HCT116 (cell line): ENCODE measurements around the gene F13A1. TPM values are rescaled to one million over a fixed set of nuclear protein-coding genes. Genes with fewer than 3 reads are reported as not detected.
"Not testable (repeated sequence)": the region's sequence is repeated elsewhere in the genome, so short reads cannot be mapped to it uniquely, and the experiment has no call there.

ENCODE experiments used
- ATAC-seq: fragments of 200-7000 bp; cut with Tn5 transposase; 2 replicates; pipeline ENCODE4 v1.9.1; 2020; ENCODE audit warnings: mild to moderate bottlenecking, moderate library complexity
- BruUV-seq: library from RNA; stranded (reverse); fragments of 400-500 nt; replicated peaks from 2 replicates; lab custom pipeline; 2021; lab: Mats Ljungman, UMichigan
- CTCF ChIA-PET: fragments of 300-600 bp; sonication (Branson Sonifier 250); formaldehyde crosslinking; loops from one replicate; lab custom pipeline; 2021; ENCODE audit warnings: antibody characterized with exemption; lab: Charles Lee
- POLR2A ChIA-PET: fragments of 300-600, 350-600 bp; sonication (Branson Sonifier 250); formaldehyde crosslinking; loops from one replicate; lab custom pipeline; 2021; ENCODE audit warnings: antibody characterized with exemption; lab: Charles Lee
- RAD21 ChIA-PET, 2 experiments: fragments of 300-600 bp; sonication (Branson Sonifier 250); formaldehyde crosslinking; loops; one replicate each; lab custom pipeline; 2023; ENCODE audit warnings: low total read pairs in 2 of 2; ENCODE audit not compliant: uncharacterized antibody in 2 of 2, unreplicated experiment in 2 of 2, low non-redundant PET in 1 of 2; lab: Charles Lee
- DNase-seq: peaks from one replicate; pipeline ENCODE4 v3.0.0-alpha.2; 2010; ENCODE audit warnings: low read depth, low spot score
- H2AFZ ChIP-seq: fragments of 200-600 bp; shearing (Covaris generic), sonication (generic); 2 replicates; pipeline ENCODE4 v1.6.1; 2017; ENCODE audit warnings: low read depth, mixed run types, mixed read lengths, antibody characterized with exemption, low read length; ENCODE audit not compliant: poor library complexity, severe bottlenecking
- H3K27ac ChIP-seq: 2 replicates; pipeline ENCODE4 v1.5.1; 2012; ENCODE audit warnings: low read depth, low read length
- H3K27me3 ChIP-seq: fragments of 200-600 bp; sonication (generic); 2 replicates; pipeline ENCODE4 v1.6.1; 2016; ENCODE audit warnings: mixed run types, low read length, mixed read lengths; ENCODE audit not compliant: insufficient read depth
- H3K36me3 ChIP-seq, 2 experiments: fragments of 200-500 bp in 1 of 2; fragments of 200-600 bp in 1 of 2; sonication (Bioruptor generic) in 1 of 2; sonication (generic) in 1 of 2; 2 replicates each; pipeline versions ENCODE4 v1.5.1 to v1.6.1; 2014 to 2016; ENCODE audit warnings: low read length in 2 of 2, inconsistent platforms in 1 of 2, mixed read lengths in 1 of 2, mixed run types in 1 of 2; ENCODE audit not compliant: insufficient read depth in 2 of 2, control insufficient read depth in 1 of 2
- H3K4me1 ChIP-seq, 2 experiments: fragments of 200-600 bp in 1 of 2; sonication (generic) in 1 of 2; 2 replicates each; pipeline versions ENCODE4 v1.5.1 to v1.6.1; 2012 to 2017; ENCODE audit warnings: low read length in 2 of 2, inconsistent platforms in 1 of 2, mild to moderate bottlenecking in 1 of 2, mixed read lengths in 1 of 2, mixed run types in 1 of 2, moderate library complexity in 1 of 2; ENCODE audit not compliant: insufficient read depth in 2 of 2, control insufficient read depth in 1 of 2
- H3K4me2 ChIP-seq: fragments of 200-600 bp; sonication (generic); 2 replicates; pipeline ENCODE4 v1.6.1; 2017; ENCODE audit warnings: mixed run types, low read length, mixed read lengths
- H3K4me3 ChIP-seq, 2 experiments: fragments of 200-600 bp in 1 of 2; sonication (generic) in 1 of 2; replicated peaks in 1 of 2; 2 replicates each; pipeline ENCODE4 v1.5.1; 2011 to 2016; ENCODE audit warnings: low read length in 2 of 2, control low read depth in 1 of 2, low read depth in 1 of 2, mild to moderate bottlenecking in 1 of 2, mixed read lengths in 1 of 2, mixed run types in 1 of 2
- H3K79me2 ChIP-seq: fragments of 200-600 bp; sonication (generic); 2 replicates; pipeline ENCODE4 v1.6.1; 2017; ENCODE audit warnings: mild to moderate bottlenecking, mixed run types, low read length, moderate library complexity, mixed read lengths; ENCODE audit not compliant: insufficient read depth
- H3K9ac ChIP-seq: fragments of 200-600 bp; sonication (generic); 2 replicates; pipeline ENCODE4 v1.6.1; 2016; ENCODE audit warnings: low read length, mixed read lengths
- H3K9me2 ChIP-seq: fragments of 200-600 bp; sonication (generic), shearing (Covaris generic); 2 replicates; pipeline ENCODE4 v1.6.1; 2017; ENCODE audit warnings: mixed run types, mild to moderate bottlenecking, moderate library complexity; ENCODE audit not compliant: insufficient read depth
- H3K9me3 ChIP-seq, 2 experiments: fragments of 200-500 bp in 1 of 2; fragments of 200-600 bp in 1 of 2; sonication (Bioruptor generic) in 1 of 2; sonication (generic) in 1 of 2; 2 replicates each; pipeline ENCODE4 v1.6.1; 2014 to 2017; ENCODE audit warnings: low read length in 2 of 2, mixed read lengths in 2 of 2, inconsistent platforms in 1 of 2, low read depth in 1 of 2, mild to moderate bottlenecking in 1 of 2, mixed run types in 1 of 2, moderate library complexity in 1 of 2; ENCODE audit not compliant: control insufficient read depth in 1 of 2, insufficient read depth in 1 of 2
- H4K20me1 ChIP-seq: fragments of 200-600 bp; sonication (generic), shearing (Covaris generic); 2 replicates; pipeline ENCODE4 v1.6.1; 2017; ENCODE audit warnings: mixed run types, mild to moderate bottlenecking, moderate library complexity; ENCODE audit not compliant: insufficient read depth
- ATF3 ChIP-seq: IDR thresholded peaks from 2 replicates; pipeline ENCODE4 v1.6.1; 2012
- CBX3 ChIP-seq: IDR thresholded peaks from 2 replicates; pipeline ENCODE4 v1.6.1; 2012; ENCODE audit warnings: low read depth
- CEBPB ChIP-seq: IDR thresholded peaks from 2 replicates; pipeline ENCODE4 v1.6.1; 2012; ENCODE audit warnings: low read depth
- EGR1 ChIP-seq: IDR thresholded peaks from 2 replicates; pipeline ENCODE4 v1.6.1; 2012; ENCODE audit warnings: low read depth
- ELF1 ChIP-seq: IDR thresholded peaks from 2 replicates; pipeline ENCODE4 v1.6.1; 2012; ENCODE audit warnings: low read depth, borderline replicate concordance
- EZH2 ChIP-seq: fragments of 200-600 bp; sonication (generic); IDR thresholded peaks from 2 replicates; pipeline ENCODE4 v1.6.1; 2017; ENCODE audit warnings: antibody characterized with exemption, mixed run types
- JUND ChIP-seq: IDR thresholded peaks from 2 replicates; pipeline ENCODE4 v1.6.1; 2012
- POLR2A ChIP-seq: IDR thresholded peaks from 2 replicates; pipeline ENCODE4 v1.7.0; 2011; ENCODE audit warnings: borderline replicate concordance; ENCODE audit not compliant: insufficient read depth, insufficient read length; ENCODE audit errors: extremely low read depth
- POLR2AphosphoS5 ChIP-seq: IDR thresholded peaks from 2 replicates; pipeline ENCODE4 v1.6.1; 2011; ENCODE audit warnings: mild to moderate bottlenecking, low read depth, low read length, moderate library complexity
- RAD21 ChIP-seq: IDR thresholded peaks from 2 replicates; pipeline ENCODE4 v1.6.1; 2012; ENCODE audit warnings: low read depth, mild to moderate bottlenecking
- REST ChIP-seq: IDR thresholded peaks from 2 replicates; pipeline ENCODE4 v1.6.1; 2012; ENCODE audit warnings: low read depth
- SIN3A ChIP-seq: IDR thresholded peaks from 2 replicates; pipeline ENCODE4 v1.6.1; 2012; ENCODE audit warnings: low read depth
- TCF7L2 ChIP-seq: IDR thresholded peaks from 2 replicates; pipeline ENCODE4 v1.7.0; 2011; ENCODE audit warnings: borderline replicate concordance, inconsistent platforms; ENCODE audit not compliant: insufficient read depth, insufficient read length; ENCODE audit errors: extremely low read depth
- ZBTB33 ChIP-seq: IDR thresholded peaks from 2 replicates; pipeline ENCODE4 v1.6.1; 2011; ENCODE audit warnings: mild to moderate bottlenecking, low read length, moderate library complexity; ENCODE audit not compliant: insufficient replicate concordance; ENCODE audit errors: extremely low read depth
- ZFX ChIP-seq: fragments of 450-650 bp; IDR thresholded peaks from 2 replicates; pipeline ENCODE4 v1.6.1; 2017
- intact Hi-C: fragments of 100-400 bp; cut with micrococcal nuclease; formaldehyde crosslinking; loops from 2 replicates; pipeline ENCODE4 v1.10.0; 2022
- total RNA-seq: library from RNA; stranded (reverse); gene quantifications from one replicate; pipeline ENCODE4 v1.2.1, GENCODE V29; 2021; ENCODE audit not compliant: unreplicated experiment

The F13A1 gene
- total RNA-seq, 1 experiment from 2014 or later = 0.34 TPM

GRCh38 chr6:6305575-6305974 is 14.9 kb downstream of the F13A1 start (continued):
- TF ChIP-seq ZBTB33 = no peak

GRCh38 chr6:6300383-6300782 is 20.1 kb downstream of the F13A1 start:
- CTCF ChIA-PET, DNase-seq: not testable (repeated sequence)

GRCh38 chr6:6293317-6293716 is 27.1 kb downstream of the F13A1 start:
- no peak overlapping the region for H3K27ac ChIP-seq
- ChIA-PET POLR2A (no interaction called here), CTCF (no interaction called here), RAD21 (no interaction called here)
- H3K36me3 ChIP-seq = no peaks in the 10 kb centered on the region
- intact Hi-C loops = no loop called here
- H3K4me3 ChIP-seq = no peak overlapping the region
- H3K4me1 ChIP-seq = no peaks in the 10 kb centered on the region
- H3K27me3 ChIP-seq = peaks cover 17% of the 10 kb centered on the region
- no peak for ATAC-seq
- H3K9ac ChIP-seq = no peak overlapping the region
- BruUV-seq = no TSS peak
- H3K4me2 ChIP-seq = no peak overlapping the region
- H2AFZ ChIP-seq = no peak overlapping the region
- no peaks in the 10 kb centered on the region for H3K79me2 ChIP-seq
- no peak for DNase-seq
- H4K20me1 ChIP-seq = no peaks in the 10 kb centered on the region
- no peaks in the 10 kb centered on the region for H3K9me3 ChIP-seq
- no peaks in the 10 kb centered on the region for H3K9me2 ChIP-seq
- TF ChIP-seq JUND (no peak), ELF1 (no peak), CBX3 (no peak), ZFX (no peak), EGR1 (no peak), CEBPB (no peak), EZH2 (no peak), TCF7L2 (no peak), POLR2A (no peak), POLR2AphosphoS5 (no peak), RAD21 (no peak), ATF3 (no peak), SIN3A (no peak), REST (no peak)

More at GRCh38 chr6:6300383-6300782, 20.1 kb downstream of the F13A1 start:
- H3K9ac ChIP-seq, intact Hi-C loops, H3K9me3 ChIP-seq, RAD21 ChIA-PET, ATAC-seq, BruUV-seq, POLR2A ChIA-PET, H3K79me2 ChIP-seq, H3K36me3 ChIP-seq, H3K27ac ChIP-seq, H4K20me1 ChIP-seq, H3K9me2 ChIP-seq, H3K4me3 ChIP-seq, H3K4me2 ChIP-seq, H3K4me1 ChIP-seq, H2AFZ ChIP-seq: not testable (repeated sequence)
- peaks cover 11% of the 10 kb centered on the region; the same call in 1 of the 2 replicates for H3K27me3 ChIP-seq
